ENCODE measurements around the gene SLC44A3. TPM values are rescaled to one million over a fixed set of nuclear protein-coding genes. Genes with fewer than 3 reads are reported as not detected.

Gene SLC44A3
- total RNA-seq, 2 experiments from 2014 or later = 0.37 to 0.52 TPM

Other genes starting within 250 kb of the SLC44A3 start
- 1 to 10 TPM in 1 of 2 experiments, under 1 TPM in 1; 0.92 to 1.2 TPM for gene CNN3, start 106.8 kb downstream of the SLC44A3 start, total RNA-seq